PC-9 (cell line): ENCODE results near the gene SLC2A4RG. TPM values are rescaled to one million over a fixed set of nuclear protein-coding genes. Genes with fewer than 3 reads are reported as not detected.

Experiments used
- BruUV-seq: library from RNA; stranded (reverse); fragments of 400-500 nt; replicated peaks from 2 replicates; lab custom pipeline; 2021; lab: Mats Ljungman, UMichigan
- CTCF ChIA-PET: fragments of 300-600 bp; sonication (Branson Sonifier 250); formaldehyde crosslinking; loops from one replicate; lab custom pipeline; 2022; ENCODE audit warnings: antibody characterized with exemption; lab: Charles Lee
- POLR2A ChIA-PET: fragments of 300-600 bp; sonication (Branson Sonifier 250); formaldehyde crosslinking; loops from one replicate; lab custom pipeline; 2022; ENCODE audit warnings: antibody characterized with exemption; ENCODE audit not compliant: unreplicated experiment; lab: Charles Lee
- DNase-seq, 2 experiments: peaks; one replicate each; pipeline versions ENCODE4 v3.0.0 to v3.0.0-alpha.2; 2015 to 2022; ENCODE audit warnings: mixed read lengths in 1 of 2
- H2AFZ ChIP-seq: fragments of 200-600 bp; sonication (generic); 2 replicates; pipeline ENCODE4 v1.8.1; 2017; ENCODE audit warnings: antibody characterized with exemption
- H3F3A ChIP-seq: fragments of 200-600 bp; sonication (generic); 2 replicates; pipeline ENCODE4 v1.8.1; 2017; ENCODE audit warnings: antibody characterized with exemption, mild to moderate bottlenecking, low read depth; ENCODE audit not compliant: insufficient read depth
- H3K27ac ChIP-seq: fragments of 200-600 bp; sonication (generic); 2 replicates; pipeline ENCODE4 v1.6.1; 2016; ENCODE audit warnings: mixed run types
- H3K27me3 ChIP-seq: fragments of 200-600 bp; sonication (generic); 2 replicates; pipeline ENCODE4 v1.6.1; 2016; ENCODE audit warnings: low read depth, mixed run types; ENCODE audit not compliant: insufficient read depth
- H3K36me3 ChIP-seq: fragments of 200-600 bp; sonication (generic); 2 replicates; pipeline ENCODE4 v1.6.1; 2016; ENCODE audit warnings: low read depth, mixed run types
- H3K4me1 ChIP-seq: fragments of 200-600 bp; sonication (generic); replicated peaks from 2 replicates; pipeline ENCODE4 v1.6.1; 2016; ENCODE audit warnings: mixed run types; ENCODE audit not compliant: insufficient read depth
- H3K4me2 ChIP-seq: fragments of 200-600 bp; sonication (generic); 2 replicates; pipeline ENCODE4 v1.6.1; 2017; ENCODE audit warnings: mixed run types
- H3K4me3 ChIP-seq: fragments of 200-600 bp; sonication (generic); 2 replicates; pipeline ENCODE4 v1.6.1; 2016; ENCODE audit warnings: mixed run types
- H3K79me2 ChIP-seq: fragments of 200-600 bp; sonication (generic); 2 replicates; pipeline ENCODE4 v1.6.1; 2017; ENCODE audit warnings: low read depth, mixed run types
- H3K9me2 ChIP-seq: fragments of 200-600 bp; sonication (generic); 2 replicates; pipeline ENCODE4 v1.8.1; 2017; ENCODE audit warnings: mild to moderate bottlenecking; ENCODE audit not compliant: insufficient read depth
- H3K9me3 ChIP-seq: fragments of 200-600 bp; sonication (generic); 2 replicates; pipeline ENCODE4 v1.8.1; 2016; ENCODE audit warnings: low read depth; ENCODE audit not compliant: insufficient read depth
- H4K20me1 ChIP-seq: fragments of 200-600 bp; sonication (generic); 2 replicates; pipeline ENCODE4 v1.8.1; 2017; ENCODE audit not compliant: insufficient read depth
- CTCF ChIP-seq: fragments of 200-600 bp; sonication (generic); conservative IDR thresholded peaks from 2 replicates; pipeline ENCODE4 v1.6.1; 2017; ENCODE audit warnings: mixed run types, antibody characterized with exemption, mild to moderate bottlenecking, moderate library complexity
- EZH2 ChIP-seq: fragments of 200-600 bp; sonication (generic); IDR thresholded peaks from 2 replicates; pipeline ENCODE4 v1.8.0; 2017; ENCODE audit warnings: antibody characterized with exemption, low read depth
- intact Hi-C: fragments of 100-400 bp; cut with micrococcal nuclease; formaldehyde crosslinking; loops from one replicate; pipeline ENCODE4 v1.10.0; 2022; ENCODE audit not compliant: unreplicated experiment
- total RNA-seq: library from RNA; stranded (reverse); gene quantifications from 2 replicates; pipeline ENCODE4 v1.2.3, GENCODE V29; 2021

SLC2A4RG gene
- total RNA-seq, 1 experiment from 2014 or later = 167 TPM

GRCh38 chr20:63709149-63709527, 30.4 kb upstream of the SLC2A4RG start:
- Histone ChIP-seq H4K20me1 (peaks cover 17% of the 10 kb centered on the region; the same call in 1 of the 2 replicates), H3K36me3 (peaks cover 47% of the 10 kb centered on the region), H3K4me2 (peak overlapping the region; percentile 97), H3K9me3 (no peaks in the 10 kb centered on the region), H2AFZ (no peak overlapping the region), H3F3A (no peaks in the 10 kb centered on the region; the same call in 1 of the 2 replicates), H3K27ac (no peak overlapping the region), H3K9me2 (no peaks in the 10 kb centered on the region), H3K27me3 (no peaks in the 10 kb centered on the region), H3K4me3 (peak overlapping the region; percentile 96), H3K4me1 (peaks cover 18% of the 10 kb centered on the region), H3K79me2 (peaks cover 87% of the 10 kb centered on the region)
- ChIA-PET CTCF (interaction anchor here (0.6 kb wide), 1 partner anchor 355 kb away, joined by 8 read pairs; no protein-coding TSS in a partner anchor), POLR2A (no interaction called here)
- intact Hi-C loops = loop anchor here (5.0 kb wide), 1 partner anchor 263 kb away; no protein-coding TSS in a partner anchor
- BruUV-seq = TSS peak; percentile 57
- no peak for DNase-seq
- TF ChIP-seq CTCF (no peak), EZH2 (no peak)

DNA sequence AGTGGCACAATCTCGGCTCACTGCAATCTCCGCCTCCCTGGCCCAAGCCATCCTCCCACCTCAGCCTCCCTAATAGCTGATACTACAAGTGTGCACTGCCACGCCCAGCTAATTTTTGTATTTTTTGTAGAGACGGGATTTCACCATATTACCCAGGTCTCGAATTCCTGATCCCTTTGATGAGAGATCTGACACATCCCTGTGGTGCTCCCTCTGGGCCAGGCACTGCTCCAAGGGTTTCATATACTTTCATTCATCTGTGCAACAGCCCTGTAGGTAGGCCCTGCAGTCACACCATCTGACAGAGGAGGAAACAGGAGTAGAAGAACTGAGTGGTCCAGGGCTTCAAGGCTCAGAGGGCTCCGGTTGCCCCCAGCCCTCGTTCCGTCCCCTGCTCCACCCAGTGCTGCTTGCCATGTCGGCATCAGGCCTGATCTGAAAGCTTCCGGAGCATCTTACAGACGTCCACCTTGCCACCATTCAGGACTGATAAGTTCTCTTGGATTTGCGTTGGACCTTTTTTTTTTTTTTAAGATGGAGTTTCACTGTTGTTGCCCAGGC, 28.4 kb upstream of the SLC2A4RG start:
- no peaks in the 10 kb centered on the region; the same call in 1 of the 2 replicates for H3F3A ChIP-seq
- BruUV-seq = no TSS peak
- H3K4me3 ChIP-seq = no peak overlapping the region
- peaks cover 15% of the 10 kb centered on the region for H3K4me1 ChIP-seq
- no peak overlapping the region for H2AFZ ChIP-seq
- H3K9me3 ChIP-seq = no peaks in the 10 kb centered on the region
- H4K20me1 ChIP-seq = peaks cover 22% of the 10 kb centered on the region
- ChIA-PET POLR2A (interaction anchor here (0.6 to 0.7 kb wide), 2 partner anchors 13 to 169 kb away, joined by 3 to 11 read pairs; no protein-coding TSS in a partner anchor), CTCF (interaction anchor here (0.6 kb wide), 1 partner anchor 173 kb away, joined by 6 read pairs; no protein-coding TSS in a partner anchor)
- H3K27me3 ChIP-seq = no peaks in the 10 kb centered on the region
- TF ChIP-seq CTCF = no peak
- H3K27ac ChIP-seq = no peak overlapping the region
- peaks cover 91% of the 10 kb centered on the region for H3K79me2 ChIP-seq
- H3K9me2 ChIP-seq = no peaks in the 10 kb centered on the region
- peaks cover 40% of the 10 kb centered on the region for H3K36me3 ChIP-seq
- H3K4me2 ChIP-seq = no peak overlapping the region
- intact Hi-C loops = no loop called here
- peak in 1 of 2 experiments; percentile 17 for DNase-seq

GRCh38 chr20:63712191-63712590, 27.4 kb upstream of the SLC2A4RG start:
- ChIA-PET CTCF (no interaction called here), POLR2A (interaction anchor here (0.7 kb wide), 1 partner anchor 62 kb away, joined by 4 read pairs; no protein-coding TSS in a partner anchor)
- intact Hi-C loops = no loop called here
- Histone ChIP-seq H3K36me3 (peaks cover 40% of the 10 kb centered on the region), H3K4me3 (no peak overlapping the region), H3K9me2 (no peaks in the 10 kb centered on the region), H3K4me1 (peaks cover 10% of the 10 kb centered on the region; the same call in 1 of the 2 replicates), H4K20me1 (peaks cover 22% of the 10 kb centered on the region), H3K79me2 (peaks cover 89% of the 10 kb centered on the region), H3K27ac (no peak overlapping the region), H3F3A (no peaks in the 10 kb centered on the region; the same call in 1 of the 2 replicates), H3K9me3 (no peaks in the 10 kb centered on the region), H3K4me2 (no peak overlapping the region), H3K27me3 (no peaks in the 10 kb centered on the region), H2AFZ (no peak overlapping the region)
- peak in 1 of 2 experiments; percentile 8 for DNase-seq
- TF ChIP-seq EZH2 (no peak), CTCF (no peak)
- no TSS peak for BruUV-seq
